HepG2 (cell line): Measurements from ENCODE around the gene TNFSF15. TPM values are rescaled to one million over a fixed set of nuclear protein-coding genes. Genes with fewer than 3 reads are reported as not detected.
A peak's percentile ranks its signal among the peaks of the same experiment; 100 is the strongest.

Experiments
- ATAC-seq: fragments of 200-7000 bp; cut with Tn5 transposase; 3 replicates; pipeline ENCODE4 v1.9.1; 2020; ENCODE audit warnings: mild to moderate bottlenecking, moderate library complexity
- BruUV-seq: library from RNA; stranded (reverse); fragments of 400-500 nt; replicated peaks from 2 replicates; lab custom pipeline; 2021; lab: Mats Ljungman, UMichigan
- CTCF ChIA-PET: fragments of 300-600 bp; formaldehyde crosslinking; extraction: SDS; loops from one replicate; lab custom pipeline; 2021; ENCODE audit warnings: low total read pairs, inconsistent platforms, low intra/inter-chr PET ratio; lab: Yijun Ruan, JAX
- POLR2A ChIA-PET: fragments of 350-600 bp; sonication (Branson Sonifier 250); formaldehyde crosslinking; loops from one replicate; lab custom pipeline; 2020; ENCODE audit warnings: antibody characterized with exemption, inconsistent platforms; lab: Yijun Ruan, JAX
- DNase-seq: peaks from one replicate; pipeline ENCODE4 v3.0.0-alpha.2; 2015; ENCODE audit warnings: low spot score
- FAIRE-seq: peaks from 3 replicates; lab custom pipeline; 2011; peaks lifted over from hg19 to GRCh38; lab: Jason Lieb, UNC
- H2AFZ ChIP-seq: one replicate; pipeline ENCODE4 v1.6.1; 2011; ENCODE audit warnings: low read length, inconsistent platforms
- H3K27ac ChIP-seq: fragments of 300-600 bp; 3 replicates; pipeline ENCODE4 v1.8.0; 2011; ENCODE audit warnings: mixed run types, mild to moderate bottlenecking, mixed read lengths, low read length, inconsistent platforms; ENCODE audit not compliant: insufficient read depth; ENCODE audit errors: extremely low read length
- H3K27me3 ChIP-seq, 2 experiments: fragments of 200-600 bp in 1 of 2; 2 replicates in 1 of 2; 3 replicates in 1 of 2; pipeline versions ENCODE4 v1.6.0 to v1.8.0; 2011; ENCODE audit warnings: low read length in 2 of 2, mild to moderate bottlenecking in 2 of 2, moderate library complexity in 2 of 2, inconsistent platforms in 1 of 2; ENCODE audit not compliant: insufficient read depth in 2 of 2, control insufficient read depth in 1 of 2
- H3K36me3 ChIP-seq, 2 experiments: fragments of 200-600 bp in 1 of 2; replicated peaks in 1 of 2; 2 replicates in 1 of 2; 3 replicates in 1 of 2; pipeline versions ENCODE4 v1.5.1 to v1.8.0; 2011; ENCODE audit warnings: low read length in 2 of 2, inconsistent platforms in 1 of 2; ENCODE audit not compliant: insufficient read depth in 2 of 2, control insufficient read depth in 1 of 2
- H3K4me1 ChIP-seq: 2 replicates; pipeline ENCODE4 v1.5.1; 2012; ENCODE audit warnings: low read length, inconsistent platforms; ENCODE audit not compliant: insufficient read depth
- H3K4me2 ChIP-seq: 2 replicates; pipeline ENCODE4 v1.6.0; 2011; ENCODE audit warnings: low read depth, low read length, inconsistent platforms
- H3K4me3 ChIP-seq, 3 experiments: fragments of 200-600 bp in 1 of 3; sonication (generic), shearing (Covaris generic) in 1 of 3; replicated peaks in 1 of 3; 2 replicates each; pipeline ENCODE4 v1.5.1; 2011 to 2016; ENCODE audit warnings: low read length in 3 of 3, inconsistent platforms in 2 of 3, low read depth in 2 of 3, mild to moderate bottlenecking in 2 of 3, control low read depth in 1 of 3, mixed read lengths in 1 of 3; ENCODE audit not compliant: insufficient read depth in 1 of 3
- H3K79me2 ChIP-seq: one replicate; pipeline ENCODE4 v1.6.1; 2011; ENCODE audit warnings: low read length, inconsistent platforms; ENCODE audit not compliant: insufficient read depth
- H3K9ac ChIP-seq: 2 replicates; pipeline ENCODE4 v1.6.0; 2011; ENCODE audit warnings: mild to moderate bottlenecking, low read depth, low read length, inconsistent platforms; ENCODE audit not compliant: insufficient read depth
- H3K9me3 ChIP-seq: 2 replicates; pipeline ENCODE4 v1.5.1; 2012; ENCODE audit warnings: mild to moderate bottlenecking, low read length
- H4K20me1 ChIP-seq: 2 replicates; pipeline ENCODE4 v1.6.0; 2011; ENCODE audit warnings: inconsistent platforms, mild to moderate bottlenecking, low read length, moderate library complexity; ENCODE audit not compliant: insufficient read depth
- ARID5B ChIP-seq: IDR thresholded peaks from 2 replicates; pipeline ENCODE4 v1.4.0; 2020; ENCODE audit warnings: mild to moderate bottlenecking, missing genetic modification reagents
- ARNTL ChIP-seq: sonication (generic); formaldehyde crosslinking; IDR thresholded peaks from 2 replicates; pipeline ENCODE4 v1.4.0; 2020; ENCODE audit warnings: mild to moderate bottlenecking, missing genetic modification reagents
- ATF7-NPFF ChIP-seq: sonication (generic); formaldehyde crosslinking; IDR thresholded peaks from 2 replicates; pipeline ENCODE4 v1.8.1; 2023; ENCODE audit warnings: mild to moderate bottlenecking, low read depth, missing genetic modification reagents, moderate library complexity
- E2F5 ChIP-seq: sonication (generic); formaldehyde crosslinking; conservative IDR thresholded peaks from 2 replicates; pipeline ENCODE4 v1.4.0; 2020; ENCODE audit warnings: missing genetic modification reagents
- GABPB1 ChIP-seq: IDR thresholded peaks from 2 replicates; pipeline ENCODE4 v1.6.1; 2016; ENCODE audit warnings: mild to moderate bottlenecking, missing genetic modification reagents, moderate library complexity, missing compliant biosample characterization
- MAX ChIP-seq: IDR thresholded peaks from 2 replicates; pipeline ENCODE4 v1.6.1; 2012; ENCODE audit warnings: inconsistent platforms
- NR2F6 ChIP-seq, 2 experiments: IDR thresholded peaks; 2 replicates each; pipeline ENCODE4 v1.6.1; 2016; ENCODE audit warnings: antibody characterized with exemption in 1 of 2, mild to moderate bottlenecking in 1 of 2
- THAP9 ChIP-seq: sonication (generic); formaldehyde crosslinking; IDR thresholded peaks from 2 replicates; pipeline ENCODE4; 2020; ENCODE audit warnings: missing genetic modification reagents, mild to moderate bottlenecking, borderline replicate concordance
- ZFP82 ChIP-seq: sonication (generic); formaldehyde crosslinking; IDR thresholded peaks from 2 replicates; pipeline ENCODE4 v1.5.1; 2020; ENCODE audit warnings: mild to moderate bottlenecking, missing genetic modification reagents, borderline replicate concordance
- ZKSCAN1 ChIP-seq: fragments of 150-350 bp; IDR thresholded peaks from 2 replicates; pipeline ENCODE4 v1.6.1; 2014; ENCODE audit warnings: low read length
- ZNF30 ChIP-seq: sonication (generic); formaldehyde crosslinking; IDR thresholded peaks from 2 replicates; pipeline ENCODE4 v1.5.0; 2020; ENCODE audit warnings: mild to moderate bottlenecking, missing genetic modification reagents
- ZNF615 ChIP-seq: sonication (generic); formaldehyde crosslinking; IDR thresholded peaks from 2 replicates; pipeline ENCODE4 v1.5.0; 2020; ENCODE audit warnings: mild to moderate bottlenecking, missing genetic modification reagents, borderline replicate concordance
- ZNF670 ChIP-seq: sonication (generic); formaldehyde crosslinking; IDR thresholded peaks from 2 replicates; pipeline ENCODE4 v1.8.0; 2022; ENCODE audit warnings: mild to moderate bottlenecking, missing genetic modification reagents, borderline replicate concordance
- WGBS: methylation state at CpG from one replicate; pipeline ENCODE4 v1.1.6; 2017; ENCODE audit warnings: low lambda C conversion rate; 5-methylcytosine and 5-hydroxymethylcytosine counted together
- in situ Hi-C: cut with HindIII; loops from 2 replicates; pipeline ENCODE4 v1.10.0; 2017; ENCODE audit warnings: low pct_unique_long_range_greater_than_20kb; ENCODE audit not compliant: extremely low pct_ligation_motif_present
- intact Hi-C: fragments of 100-400 bp; cut with micrococcal nuclease; formaldehyde crosslinking; loops from one replicate; pipeline ENCODE4 v1.10.0; 2022; ENCODE audit not compliant: unreplicated experiment
- polyA plus RNA-seq, 8 experiments: library from polyadenylated mRNA; depleted of rRNA in 3 of 8; stranded (reverse) in 7 of 8; unstranded in 1 of 8; fragments of >200 nt; fragmentation: Illumina TruSeq in 4 of 8; extraction: Trizol in 4 of 8; gene quantifications; 2 replicates each; pipeline versions ENCODE4 v1.2.1 to v1.2.3, GENCODE V29; 2011 to 2016; ENCODE audit warnings: low read depth in 4 of 8, missing spikeins in 1 of 8, mixed read lengths in 1 of 8; ENCODE audit not compliant: insufficient read depth in 1 of 8
- total RNA-seq, 5 experiments: library from RNA; depleted of rRNA; stranded (reverse); fragments of >200 nt; fragmentation: Illumina TruSeq; extraction: Trizol; gene quantifications; 2 replicates each; pipeline ENCODE4 v1.2.3, GENCODE V29; 2016; ENCODE audit warnings: low read depth in 1 of 5
- TF ChIP-seq, protein P1 (sequence below): sonication (generic); formaldehyde crosslinking; IDR thresholded peaks from 2 replicates; pipeline ENCODE4 v1.9.0; 2021; ENCODE audit warnings: missing genetic modification reagents, borderline replicate concordance

The TNFSF15 gene
- total and polyA plus RNA-seq, 2 of the 13 experiments (the other 11 are each of a cell fraction or from before 2014, with no cell fraction given): 0.02 to 0.03 TPM

GRCh38 chr9:114799441-114799840, 6.4 kb downstream of the TNFSF15 start:
- intact Hi-C loops: no loop called here
- H3K27ac ChIP-seq: no peak overlapping the region
- H3K4me1 ChIP-seq: peaks cover 23% of the 10 kb centered on the region
- in situ Hi-C loops: no loop called here
- BruUV-seq: no TSS peak
- peak; percentile 60 for DNase-seq
- ChIA-PET CTCF (no interaction called here), POLR2A (no interaction called here)
- no peaks in the 10 kb centered on the region for H3K36me3 ChIP-seq
- H3K27me3 ChIP-seq: no peaks in the 10 kb centered on the region
- WGBS: 0% methylated on average over 5 of the region's 5 CpGs
- H3K79me2 ChIP-seq: no peaks in the 10 kb centered on the region
- peak; percentile 92 for ATAC-seq
- H3K9ac ChIP-seq: no peak overlapping the region
- H2AFZ ChIP-seq: no peak overlapping the region
- no peak for FAIRE-seq
- no peak overlapping the region for H3K4me2 ChIP-seq
- H3K4me3 ChIP-seq: no peak overlapping the region
- H4K20me1 ChIP-seq: no peaks in the 10 kb centered on the region
- no peaks in the 10 kb centered on the region for H3K9me3 ChIP-seq
- TF ChIP-seq GABPB1 (CRISPR knock-in tag): no peak
- peak; percentile 80 for TF ChIP-seq NR2F6 (IDR thresholded peaks at IDR 0.05)
- TF ChIP-seq NR2F6 (CRISPR knock-in tag; IDR thresholded peaks at IDR 0.05): peak; percentile 79
- TF ChIP-seq ZFP82: no peak
- no peak for TF ChIP-seq ZNF670 (CRISPR knock-in tag)
- no peak for TF ChIP-seq ZNF615 (CRISPR knock-in tag)
- no peak for TF ChIP-seq ATF7-NPFF (CRISPR knock-in tag)
- no peak for TF ChIP-seq ZKSCAN1
- no peak for TF ChIP-seq ZNF30
- TF ChIP-seq, protein P1, sequence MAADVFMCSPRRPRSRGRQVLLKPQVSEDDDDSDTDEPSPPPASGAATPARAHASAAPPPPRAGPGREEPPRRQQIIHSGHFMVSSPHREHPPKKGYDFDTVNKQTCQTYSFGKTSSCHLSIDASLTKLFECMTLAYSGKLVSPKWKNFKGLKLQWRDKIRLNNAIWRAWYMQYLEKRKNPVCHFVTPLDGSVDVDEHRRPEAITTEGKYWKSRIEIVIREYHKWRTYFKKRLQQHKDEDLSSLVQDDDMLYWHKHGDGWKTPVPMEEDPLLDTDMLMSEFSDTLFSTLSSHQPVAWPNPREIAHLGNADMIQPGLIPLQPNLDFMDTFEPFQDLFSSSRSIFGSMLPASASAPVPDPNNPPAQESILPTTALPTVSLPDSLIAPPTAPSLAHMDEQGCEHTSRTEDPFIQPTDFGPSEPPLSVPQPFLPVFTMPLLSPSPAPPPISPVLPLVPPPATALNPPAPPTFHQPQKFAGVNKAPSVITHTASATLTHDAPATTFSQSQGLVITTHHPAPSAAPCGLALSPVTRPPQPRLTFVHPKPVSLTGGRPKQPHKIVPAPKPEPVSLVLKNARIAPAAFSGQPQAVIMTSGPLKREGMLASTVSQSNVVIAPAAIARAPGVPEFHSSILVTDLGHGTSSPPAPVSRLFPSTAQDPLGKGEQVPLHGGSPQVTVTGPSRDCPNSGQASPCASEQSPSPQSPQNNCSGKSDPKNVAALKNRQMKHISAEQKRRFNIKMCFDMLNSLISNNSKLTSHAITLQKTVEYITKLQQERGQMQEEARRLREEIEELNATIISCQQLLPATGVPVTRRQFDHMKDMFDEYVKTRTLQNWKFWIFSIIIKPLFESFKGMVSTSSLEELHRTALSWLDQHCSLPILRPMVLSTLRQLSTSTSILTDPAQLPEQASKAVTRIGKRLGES (CRISPR knock-in tag): no peak
- TF ChIP-seq ARID5B (CRISPR knock-in tag): 0 out of 2 replicates have a peak, but pooled peaks have one; percentile 8
- no peak for TF ChIP-seq ARNTL (CRISPR knock-in tag)
- no peak for TF ChIP-seq THAP9
- TF ChIP-seq E2F5: no peak
- no peak for TF ChIP-seq MAX
